ENCODE measurements around the gene LIMCH1. TPM values are rescaled to one million over a fixed set of nuclear protein-coding genes. Genes with fewer than 3 reads are reported as not detected.

The LIMCH1 gene
- total RNA-seq, 1 donor from 2014 or later, result not detected

DNA sequence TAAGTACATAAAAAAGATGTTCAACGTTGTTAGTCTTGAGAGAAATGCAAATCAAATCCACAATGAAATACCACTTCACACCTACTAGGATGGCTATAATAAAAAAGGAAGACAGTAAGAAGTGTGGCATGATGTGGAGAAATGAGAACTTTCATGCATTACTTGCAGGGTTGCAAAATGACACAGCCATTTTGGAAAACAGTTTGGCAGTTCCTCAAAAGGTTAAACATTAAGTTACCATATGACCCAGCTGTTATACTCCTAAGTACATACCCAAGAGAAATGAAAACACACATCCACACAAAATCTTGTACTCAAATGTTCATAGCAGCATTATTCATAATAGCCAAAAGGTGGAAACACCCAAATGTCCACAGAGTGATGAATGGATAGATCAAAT lies 25.8 kb upstream of the LIMCH1 start:
- intact Hi-C loops (cut with micrococcal nuclease), result no loop called here
- ATAC-seq (ENCODE audit: low read depth) (no peak), DNase-seq (no peak)
- H3K4me3 Mint-ChIP-seq, result no peak overlapping the region
- no peaks in the 10 kb centered on the region for H3K4me1 Mint-ChIP-seq
- H3K27me3 Mint-ChIP-seq, result no peaks in the 10 kb centered on the region
- no peaks in the 10 kb centered on the region for H3K36me3 Mint-ChIP-seq (ENCODE audit: low read depth)
- TF ChIP-seq, protein P1, sequence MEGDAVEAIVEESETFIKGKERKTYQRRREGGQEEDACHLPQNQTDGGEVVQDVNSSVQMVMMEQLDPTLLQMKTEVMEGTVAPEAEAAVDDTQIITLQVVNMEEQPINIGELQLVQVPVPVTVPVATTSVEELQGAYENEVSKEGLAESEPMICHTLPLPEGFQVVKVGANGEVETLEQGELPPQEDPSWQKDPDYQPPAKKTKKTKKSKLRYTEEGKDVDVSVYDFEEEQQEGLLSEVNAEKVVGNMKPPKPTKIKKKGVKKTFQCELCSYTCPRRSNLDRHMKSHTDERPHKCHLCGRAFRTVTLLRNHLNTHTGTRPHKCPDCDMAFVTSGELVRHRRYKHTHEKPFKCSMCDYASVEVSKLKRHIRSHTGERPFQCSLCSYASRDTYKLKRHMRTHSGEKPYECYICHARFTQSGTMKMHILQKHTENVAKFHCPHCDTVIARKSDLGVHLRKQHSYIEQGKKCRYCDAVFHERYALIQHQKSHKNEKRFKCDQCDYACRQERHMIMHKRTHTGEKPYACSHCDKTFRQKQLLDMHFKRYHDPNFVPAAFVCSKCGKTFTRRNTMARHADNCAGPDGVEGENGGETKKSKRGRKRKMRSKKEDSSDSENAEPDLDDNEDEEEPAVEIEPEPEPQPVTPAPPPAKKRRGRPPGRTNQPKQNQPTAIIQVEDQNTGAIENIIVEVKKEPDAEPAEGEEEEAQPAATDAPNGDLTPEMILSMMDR (IDR thresholded peaks at IDR 0.05), result no peak
- no peak overlapping the region for H3K27ac Mint-ChIP-seq
- POLR2A ChIA-PET, result no interaction called here
- H3K9me3 Mint-ChIP-seq, result no peaks in the 10 kb centered on the region
- CTCF ChIA-PET, result no interaction called here

DNA sequence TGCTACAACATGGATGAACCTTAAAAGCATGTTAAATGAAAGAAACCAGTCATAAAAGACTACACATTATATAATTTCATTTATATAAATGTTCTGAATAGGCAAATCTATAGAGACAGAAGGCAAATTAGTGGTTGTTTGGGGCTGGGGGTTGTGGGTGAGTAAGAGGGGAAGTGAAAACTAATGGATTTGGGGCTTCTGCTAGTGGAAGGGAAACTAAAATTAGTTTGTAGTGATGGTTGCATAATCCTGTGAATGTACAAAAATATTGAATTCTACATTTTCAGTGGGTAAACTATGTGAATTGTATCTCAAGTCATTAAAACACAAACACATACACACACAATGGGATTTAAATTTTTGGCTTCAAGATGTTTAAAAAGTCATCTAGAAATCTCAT lies 25.4 kb upstream of the LIMCH1 start:
- ATAC-seq (ENCODE audit: low read depth), result no peak
- DNase-seq, result no peak

DNA sequence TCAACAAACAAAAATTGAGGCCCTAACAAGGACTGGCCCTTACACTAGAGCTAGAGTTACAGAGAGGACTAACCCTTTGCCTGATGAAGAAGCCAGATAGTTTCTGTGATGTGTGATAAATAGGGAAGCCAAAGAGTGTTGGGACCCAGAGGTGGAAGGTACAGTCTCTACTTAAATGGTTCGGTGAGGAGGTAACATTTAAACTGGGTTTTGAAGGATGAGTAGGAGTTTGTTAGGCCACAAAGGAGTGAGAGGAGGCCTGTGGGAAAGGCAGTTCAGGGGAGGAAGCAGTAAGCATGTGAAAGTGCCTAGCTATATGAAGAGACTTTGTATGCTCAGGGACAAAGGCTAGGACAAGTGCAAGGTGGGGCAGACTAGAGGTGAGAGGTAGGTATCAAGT lies 23.8 kb upstream of the LIMCH1 start:
- H3K27me3 Mint-ChIP-seq, result no peaks in the 10 kb centered on the region
- H3K4me3 Mint-ChIP-seq, result no peak overlapping the region
- DNase-seq (no peak), ATAC-seq (ENCODE audit: low read depth) (no peak)
- intact Hi-C loops (cut with micrococcal nuclease), result no loop called here
- H3K36me3 Mint-ChIP-seq (ENCODE audit: low read depth), result no peaks in the 10 kb centered on the region
- TF ChIP-seq, protein P1 (IDR thresholded peaks at IDR 0.05), result no peak
- no peak overlapping the region for H3K27ac Mint-ChIP-seq
- ChIA-PET POLR2A (no interaction called here), CTCF (no interaction called here)
- no peaks in the 10 kb centered on the region for H3K9me3 Mint-ChIP-seq
- no peaks in the 10 kb centered on the region for H3K4me1 Mint-ChIP-seq

More for the DNA sequence above, 25.4 kb upstream of the LIMCH1 start:
- POLR2A ChIA-PET, result no interaction called here
- Mint-ChIP-seq H3K36me3 (ENCODE audit: low read depth) (no peaks in the 10 kb centered on the region), H3K4me1 (no peaks in the 10 kb centered on the region), H3K27ac (no peak overlapping the region), H3K4me3 (no peak overlapping the region), H3K27me3 (no peaks in the 10 kb centered on the region), H3K9me3 (no peaks in the 10 kb centered on the region)
- CTCF ChIA-PET, result no interaction called here
- intact Hi-C loops (cut with micrococcal nuclease), result no loop called here
- TF ChIP-seq, protein P1 (IDR thresholded peaks at IDR 0.05), result no peak

DNA sequence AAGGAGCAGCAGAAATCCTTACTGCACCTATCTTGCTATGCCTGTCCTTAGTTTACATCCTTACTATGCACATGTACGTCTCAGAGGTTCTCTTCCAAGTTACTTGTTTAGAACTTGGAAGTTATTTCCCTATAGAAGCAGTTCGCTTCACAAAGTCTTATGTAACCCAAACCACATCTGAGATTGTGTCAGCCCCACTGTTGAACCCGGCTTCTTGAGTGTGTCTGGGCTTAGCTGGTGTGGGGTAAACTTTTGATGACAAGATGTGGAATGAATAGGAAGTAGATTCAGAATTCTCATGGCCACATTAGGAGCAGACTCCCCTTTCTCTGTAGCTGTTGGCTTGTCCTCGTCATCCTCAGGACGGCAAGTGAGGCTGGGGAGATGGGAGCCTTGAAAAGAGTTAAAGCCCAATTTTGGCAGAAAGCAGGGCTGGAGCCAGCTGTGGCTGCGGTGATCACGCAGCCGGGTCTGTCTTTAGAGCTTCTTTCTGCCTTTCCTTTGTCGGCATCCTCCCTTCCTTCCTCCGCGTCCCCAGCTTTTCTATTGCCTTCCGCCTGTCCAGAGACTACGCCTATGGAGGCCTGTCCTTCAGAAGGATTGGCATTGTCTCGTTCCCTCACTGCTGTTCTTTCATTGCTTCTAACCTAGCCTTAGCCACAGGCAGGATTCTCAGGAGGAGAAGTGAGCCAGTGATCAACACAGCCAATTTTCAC lies 23.0 kb upstream of the LIMCH1 start:
- no peak overlapping the region for H3K4me3 Mint-ChIP-seq
- ChIA-PET POLR2A (no interaction called here), CTCF (no interaction called here)
- no peak overlapping the region for H3K27ac Mint-ChIP-seq
- H3K36me3 Mint-ChIP-seq (ENCODE audit: low read depth), result no peaks in the 10 kb centered on the region
- H3K4me1 Mint-ChIP-seq, result no peaks in the 10 kb centered on the region
- intact Hi-C loops (cut with micrococcal nuclease), result no loop called here
- no peak for DNase-seq
- H3K9me3 Mint-ChIP-seq, result no peaks in the 10 kb centered on the region
- no peak for ATAC-seq (ENCODE audit: low read depth)
- no peaks in the 10 kb centered on the region for H3K27me3 Mint-ChIP-seq
- TF ChIP-seq, protein P1 (IDR thresholded peaks at IDR 0.05), result no peak

DNA sequence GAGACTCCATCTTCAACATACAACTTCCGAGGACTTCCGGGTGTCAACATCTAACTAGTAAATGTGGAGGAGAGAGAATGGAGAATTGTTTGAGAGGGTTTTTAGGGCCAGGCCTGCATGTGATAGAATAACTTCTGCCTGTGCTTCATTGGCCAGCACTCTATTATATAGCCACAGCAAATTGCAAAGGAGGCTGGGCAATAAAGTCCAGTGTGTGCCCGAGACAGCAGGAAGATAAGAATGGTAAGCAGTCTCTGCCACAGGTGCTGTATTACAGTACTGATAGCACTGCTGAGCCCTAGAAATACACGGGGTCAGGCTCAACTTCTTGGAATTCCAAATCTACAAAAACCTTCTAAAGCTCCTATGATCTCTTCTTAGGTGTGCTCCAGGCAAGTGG lies 20.8 kb upstream of the LIMCH1 start:
- no peaks in the 10 kb centered on the region for H3K27me3 Mint-ChIP-seq
- H3K4me1 Mint-ChIP-seq, result no peaks in the 10 kb centered on the region
- CTCF ChIA-PET, result no interaction called here
- no peak overlapping the region for H3K27ac Mint-ChIP-seq
- no peaks in the 10 kb centered on the region for H3K9me3 Mint-ChIP-seq
- no peaks in the 10 kb centered on the region for H3K36me3 Mint-ChIP-seq (ENCODE audit: low read depth)
- DNase-seq (no peak), ATAC-seq (ENCODE audit: low read depth) (no peak)
- intact Hi-C loops (cut with micrococcal nuclease), result no loop called here
- TF ChIP-seq, protein P1 (IDR thresholded peaks at IDR 0.05), result no peak
- H3K4me3 Mint-ChIP-seq, result no peak overlapping the region
- POLR2A ChIA-PET, result no interaction called here
